CD4-positive, alpha-beta T cell treated with Interleukin-6 at 100 ng/mL for 8 hours (primary cell): ENCODE measurements around the gene ZNF821.
"Not testable (repeated sequence)": the region's sequence is repeated elsewhere in the genome, so short reads cannot be mapped to it uniquely, and the experiment has no call there.

Experiments
- DNase-seq: peaks from one replicate; pipeline ENCODE4 v3.0.0-alpha.2; 2020; ENCODE audit warnings: mixed read lengths, low spot score

ZNF821 gene

GRCh38 chr16:71883849-71884638 is at the start of gene ZNF821:
Gene ZNF821, minus strand, starts transcription at chr16:71884182. Its CDS starts 4,236 bp downstream, at chr16:71879946.
- peak; percentile 62 for DNase-seq

GRCh38 chr16:71933017-71933416 is 49.0 kb upstream of the ZNF821 start:
- no peak for DNase-seq

DNA sequence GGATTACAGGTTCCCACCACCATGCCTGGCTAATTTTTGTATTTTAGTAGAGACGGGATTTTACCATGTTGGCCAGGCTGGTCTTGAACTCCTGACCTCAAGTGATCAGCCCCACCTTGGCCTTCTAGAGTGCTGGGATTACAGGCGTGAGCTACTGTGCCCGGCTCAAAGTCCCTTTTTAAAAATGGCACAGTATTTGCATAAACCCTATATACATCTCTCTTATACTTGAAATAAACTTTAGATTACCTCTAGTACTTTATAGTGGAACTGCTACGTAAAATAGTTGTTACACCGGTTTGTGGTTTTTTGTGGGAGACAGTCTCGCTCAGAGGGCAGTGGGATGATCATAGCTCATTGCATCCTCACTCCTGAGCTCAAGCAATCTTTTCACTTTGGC is 47.6 kb upstream of the ZNF821 start:
- no peak for DNase-seq

GRCh38 chr16:71931001-71931400 is 47.0 kb upstream of the ZNF821 start:
- no peak for DNase-seq

GRCh38 chr16:71930013-71930563 is 46.1 kb upstream of the ZNF821 start:
- no peak for DNase-seq

DNA sequence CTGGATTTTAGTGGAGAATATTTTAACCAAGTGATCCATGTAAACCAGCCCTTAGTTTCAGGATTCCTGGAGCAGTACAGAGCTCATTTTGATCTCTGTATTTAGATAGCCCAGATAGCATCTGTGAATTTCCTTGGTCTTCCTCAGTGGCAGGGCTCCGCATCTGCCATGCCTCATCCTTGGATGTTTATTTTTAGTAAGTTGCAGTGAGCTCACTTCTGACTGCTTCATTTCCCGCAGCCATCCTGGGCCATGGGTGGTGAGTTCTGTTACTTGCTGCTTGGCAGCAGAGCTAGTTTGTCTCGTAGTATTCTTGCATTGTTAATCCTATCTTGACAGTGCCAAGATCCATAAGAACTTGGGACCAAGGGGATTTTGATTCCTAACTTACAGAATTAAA is 45.1 kb upstream of the ZNF821 start:
- DNase-seq: no peak

GRCh38 chr16:71927787-71928186 is 43.8 kb upstream of the ZNF821 start:
- DNase-seq: no peak

DNA sequence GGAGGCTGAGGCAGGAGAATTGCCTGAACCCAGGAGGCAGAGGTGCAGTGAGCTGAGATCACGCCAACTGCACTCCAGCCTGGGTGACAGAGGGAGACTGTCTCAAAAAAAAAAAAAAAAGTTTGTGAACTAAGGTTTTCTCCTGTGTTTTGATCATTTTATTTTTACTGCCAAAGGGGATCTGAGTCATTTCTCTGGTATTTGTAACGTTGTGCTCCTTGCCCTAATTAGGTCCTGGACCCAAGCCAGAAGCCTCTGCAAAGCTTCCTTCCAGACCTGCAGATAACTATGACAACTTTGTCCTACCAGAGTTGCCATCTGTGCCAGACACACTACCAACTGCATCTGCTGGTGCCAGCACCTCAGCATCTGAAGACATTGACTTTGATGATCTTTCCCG is 43.4 kb upstream of the ZNF821 start:
- no peak for DNase-seq

DNA sequence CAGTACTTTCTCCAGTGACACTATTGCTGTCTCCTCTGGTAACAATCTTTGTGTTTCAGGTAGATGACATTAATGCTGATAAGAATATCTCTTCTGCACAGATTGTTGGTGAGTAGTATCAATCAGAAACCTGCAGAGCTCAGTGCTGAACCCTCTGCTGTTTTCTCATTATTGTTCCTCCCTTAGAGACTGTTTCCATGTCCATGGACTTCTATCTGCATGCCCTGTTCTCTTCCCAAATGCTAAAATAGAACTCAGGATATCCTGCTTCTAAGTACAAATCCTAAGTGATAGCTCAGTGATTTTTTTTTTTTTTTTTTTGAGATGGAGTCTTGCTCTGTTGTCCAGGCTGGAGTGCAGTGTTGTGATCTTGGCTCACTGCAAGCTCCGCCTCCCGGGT is 40.7 kb upstream of the ZNF821 start:
- DNase-seq: no peak

DNA sequence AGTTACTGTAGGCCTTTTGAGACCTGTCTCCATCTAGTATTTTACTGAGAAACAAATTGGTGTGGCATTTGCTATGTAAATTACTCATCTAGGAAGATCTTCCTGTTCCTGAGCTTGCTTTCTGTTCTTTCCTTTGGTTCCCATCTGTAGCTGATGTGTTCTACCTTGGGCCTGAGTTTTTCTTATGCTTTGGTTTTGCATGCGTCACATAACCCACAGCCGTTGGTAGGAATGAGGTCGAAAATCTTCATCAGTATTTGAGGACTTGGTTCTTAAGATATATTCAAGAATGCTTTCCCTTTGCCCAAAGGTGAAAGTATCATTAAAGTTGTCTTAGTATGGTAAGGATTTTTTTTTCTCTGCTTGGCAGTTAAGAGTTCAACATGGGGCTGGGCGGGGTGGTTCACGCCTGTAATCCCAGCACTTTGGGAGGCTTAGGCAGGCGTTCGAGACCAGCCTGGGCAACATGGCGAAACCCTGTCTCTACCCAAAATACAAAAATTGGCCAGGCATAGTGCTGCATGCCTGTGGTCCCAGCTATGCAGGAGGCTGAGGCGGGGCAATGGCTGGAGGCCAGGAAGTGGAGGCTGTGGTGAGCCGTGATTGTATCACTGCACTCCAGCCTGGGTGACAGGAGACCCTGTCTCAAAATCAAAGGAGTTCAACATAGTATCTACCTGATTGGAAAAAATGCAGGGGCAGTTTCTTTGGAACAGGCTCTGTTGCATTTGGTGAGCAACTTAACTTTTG is 40.1 kb upstream of the ZNF821 start:
- DNase-seq: no peak

- DNase-seq: no peak
Measured at GRCh38 chr16:71920658-71921057, 36.7 kb upstream of the ZNF821 start.

DNA sequence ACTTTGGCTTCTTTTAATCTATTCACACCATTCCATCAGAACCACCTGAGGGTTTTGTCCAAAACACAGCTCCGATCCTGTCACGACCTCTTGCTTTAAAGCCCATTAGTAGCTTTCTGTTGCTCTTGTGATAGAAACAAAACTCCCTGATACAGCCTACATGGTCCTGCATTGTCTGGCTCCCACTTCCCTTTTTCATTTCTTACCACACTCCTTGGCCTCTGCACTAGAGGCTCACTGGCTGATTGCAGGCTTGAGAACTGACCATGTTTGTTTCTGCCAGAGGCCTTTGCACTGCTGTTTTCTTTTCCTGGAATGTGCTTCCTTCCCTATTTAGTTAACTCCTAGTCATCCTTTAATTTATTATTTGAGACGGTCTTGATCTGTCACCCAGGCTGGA is 35.1 kb upstream of the ZNF821 start:
- no peak for DNase-seq

DNA sequence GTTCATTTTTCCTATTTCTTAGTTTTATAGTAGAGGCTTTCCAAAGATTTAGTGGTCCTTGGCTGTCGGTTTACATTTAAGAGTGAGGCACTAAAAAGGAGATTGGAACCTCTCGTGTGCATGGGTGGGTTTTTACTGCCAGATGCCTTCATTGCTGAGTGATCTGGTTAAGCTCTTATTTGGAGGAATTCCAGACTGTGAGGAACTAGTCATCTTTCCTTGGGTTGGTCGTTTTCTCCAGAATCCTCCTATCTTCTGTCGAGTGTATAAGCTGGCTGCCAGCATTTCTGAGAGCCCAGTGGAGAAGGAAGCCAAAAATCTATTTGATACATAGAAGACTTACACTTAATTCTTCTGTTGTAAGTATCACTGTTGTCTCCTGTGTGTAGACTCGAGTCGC is 33.9 kb upstream of the ZNF821 start:
- DNase-seq: no peak

GRCh38 chr16:71916397-71916920 is 32.5 kb upstream of the ZNF821 start:
- no peak for DNase-seq

GRCh38 chr16:71915350-71915749 is 31.4 kb upstream of the ZNF821 start:
- DNase-seq: no peak

GRCh38 chr16:71914802-71915201 is 30.8 kb upstream of the ZNF821 start:
- DNase-seq: no peak

- DNase-seq: no peak
Measured at GRCh38 chr16:71912534-71913275, 28.7 kb upstream of the ZNF821 start.

DNA sequence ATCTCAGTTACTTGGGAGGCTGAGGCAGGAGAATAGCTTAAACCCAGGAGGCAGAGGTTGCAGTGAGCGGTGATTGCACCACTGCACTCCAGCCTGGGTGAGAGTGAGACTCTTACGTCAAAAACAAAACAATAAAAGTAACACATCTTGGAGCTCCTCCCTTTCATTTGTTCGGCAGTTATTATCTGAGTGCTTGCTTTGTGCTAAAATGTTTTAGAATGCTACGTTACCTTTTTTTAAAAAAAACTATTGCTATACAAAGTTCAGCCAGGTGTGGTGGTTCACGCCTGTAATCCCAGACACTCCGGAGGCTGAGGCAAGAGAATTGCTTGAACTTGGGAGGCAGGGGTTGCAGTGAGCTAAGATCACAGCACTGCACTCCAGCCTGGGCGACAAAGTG is 27.1 kb upstream of the ZNF821 start:
- DNase-seq: no peak

GRCh38 chr16:71905765-71906164 is 21.8 kb upstream of the ZNF821 start:
- DNase-seq: not testable (repeated sequence)

DNA sequence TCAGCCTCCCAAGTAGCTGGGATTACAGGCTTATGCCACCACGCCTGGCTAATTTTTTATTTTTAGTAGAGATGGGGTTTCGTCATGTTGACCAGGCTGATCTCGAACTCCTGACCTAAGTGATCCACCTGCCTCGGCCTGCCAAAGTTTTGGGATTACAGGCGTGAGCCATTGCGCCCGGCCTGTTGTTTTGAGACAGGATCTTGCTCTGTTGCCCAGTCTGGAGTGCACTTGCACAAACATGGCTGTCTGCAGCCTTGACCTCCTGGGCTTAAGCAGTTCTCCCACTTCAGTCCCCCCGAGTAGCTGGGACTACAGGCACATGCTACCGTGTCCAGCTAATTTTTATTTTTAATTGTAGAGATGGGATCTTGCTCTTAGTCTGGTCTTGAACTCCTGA is 20.3 kb upstream of the ZNF821 start:
- no peak for DNase-seq

DNA sequence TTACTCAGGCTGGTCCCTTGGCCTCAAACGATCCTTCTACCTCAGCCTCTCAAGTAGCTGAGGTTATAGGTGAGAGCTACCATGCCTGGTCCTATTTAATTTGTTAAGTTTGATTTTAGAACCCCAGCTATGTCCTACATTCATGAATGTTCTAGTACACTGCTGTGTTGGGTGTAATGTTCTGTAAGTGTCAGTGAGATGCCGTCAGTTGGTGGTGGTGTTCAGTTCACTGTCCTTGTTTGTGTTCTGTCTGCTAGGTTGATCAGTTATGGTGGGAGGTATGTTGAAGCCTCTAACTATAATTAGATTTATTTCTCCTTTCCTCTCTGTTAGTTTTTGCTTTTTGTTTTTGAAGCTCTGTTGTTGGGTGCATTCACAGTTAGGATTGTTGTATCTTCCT is 19.6 kb upstream of the ZNF821 start:
- DNase-seq: no peak

- no peak for DNase-seq
Measured at GRCh38 chr16:71902656-71903365, 18.8 kb upstream of the ZNF821 start.
